CD14-positive monocyte (primary cell): ENCODE measurements around the gene OR4X1. TPM values are rescaled to one million over a fixed set of nuclear protein-coding genes. Genes with fewer than 3 reads are reported as not detected.

Experiments used
- DNase-seq, 3 donors: peaks; one replicate each; pipeline ENCODE4 v3.0.0-alpha.2; 2011 to 2022
- H2AFZ ChIP-seq: 2 replicates; pipeline ENCODE4 v1.6.0; 2012; ENCODE audit warnings: mild to moderate bottlenecking, low read depth, low read length, inconsistent platforms; ENCODE audit not compliant: insufficient read depth, poor library complexity, severe bottlenecking
- H3K27ac ChIP-seq, 2 donors: 1 replicate in 1 of 2; 2 replicates in 1 of 2; pipeline ENCODE4 v1.5.1; 2012 to 2013; ENCODE audit warnings: low read length in 2 of 2, control low read depth in 1 of 2, inconsistent platforms in 1 of 2, low read depth in 1 of 2, mild to moderate bottlenecking in 1 of 2
- H3K27me3 ChIP-seq, 2 donors: one replicate each; pipeline versions ENCODE4 v1.6.0 to v1.6.1; 2011 to 2013; ENCODE audit warnings: low read length in 2 of 2; ENCODE audit not compliant: control insufficient read depth in 2 of 2, insufficient read depth in 2 of 2
- H3K36me3 ChIP-seq, 2 donors: replicated peaks in 1 of 2; 1 replicate in 1 of 2; 2 replicates in 1 of 2; pipeline versions ENCODE4 v1.5.1 to v1.6.1; 2012 to 2013; ENCODE audit warnings: low read length in 2 of 2, control low read depth in 1 of 2, inconsistent platforms in 1 of 2, mild to moderate bottlenecking in 1 of 2; ENCODE audit not compliant: insufficient read depth in 2 of 2, control insufficient read depth in 1 of 2
- H3K4me1 ChIP-seq, 2 donors: 1 replicate in 1 of 2; 2 replicates in 1 of 2; pipeline versions ENCODE4 v1.5.1 to v1.6.1; 2012 to 2013; ENCODE audit warnings: low read length in 2 of 2, control low read depth in 1 of 2, inconsistent platforms in 1 of 2, mild to moderate bottlenecking in 1 of 2, moderate library complexity in 1 of 2; ENCODE audit not compliant: insufficient read depth in 2 of 2, control insufficient read depth in 1 of 2
- H3K4me2 ChIP-seq: replicated peaks from 2 replicates; pipeline ENCODE3; 2012; ENCODE audit warnings: low read length, moderate library complexity, mild to moderate bottlenecking; ENCODE audit not compliant: poor library complexity, severe bottlenecking; ENCODE audit errors: extremely low read depth
- H3K4me3 ChIP-seq, 3 experiments: fragments of 200-600 bp in 1 of 3; sonication (generic) in 1 of 3; replicated peaks in 1 of 3; 1 replicate in 2 of 3; 2 replicates in 1 of 3; pipeline ENCODE4 v1.5.1; 2011 to 2013; ENCODE audit warnings: low read length in 3 of 3, mild to moderate bottlenecking in 3 of 3, control low read depth in 2 of 3, low read depth in 2 of 3, inconsistent platforms in 1 of 3, moderate library complexity in 1 of 3
- H3K79me2 ChIP-seq: 2 replicates; pipeline ENCODE4 v1.6.0; 2012; ENCODE audit warnings: mild to moderate bottlenecking, control low read depth, inconsistent platforms, low read length, moderate library complexity; ENCODE audit not compliant: insufficient read depth
- H3K9ac ChIP-seq: 2 replicates; pipeline ENCODE4 v1.6.0; 2017; ENCODE audit warnings: low read length, mild to moderate bottlenecking; ENCODE audit not compliant: insufficient read depth, poor library complexity, severe bottlenecking
- H3K9me3 ChIP-seq, 2 donors: replicated peaks in 1 of 2; 1 replicate in 1 of 2; 2 replicates in 1 of 2; pipeline versions ENCODE4 v1.5.1 to v1.6.1; 2012 to 2013; ENCODE audit warnings: low read length in 2 of 2, control low read depth in 1 of 2; ENCODE audit not compliant: control insufficient read depth in 1 of 2, insufficient read depth in 1 of 2
- H4K20me1 ChIP-seq: 2 replicates; pipeline ENCODE4 v1.6.0; 2012; ENCODE audit warnings: mild to moderate bottlenecking, low read length, control low read depth, moderate library complexity; ENCODE audit not compliant: insufficient read depth
- H3K27ac Mint-ChIP-seq, 7 donors: one replicate each; pipeline ENCODE4 v1.8.0; 2020; ENCODE audit warnings: mild to moderate bottlenecking in 7 of 7, mixed read lengths in 7 of 7, moderate library complexity in 6 of 7, inconsistent platforms in 2 of 7
- H3K27me3 Mint-ChIP-seq, 3 donors: one replicate each; pipeline ENCODE4 v1.8.0; 2021 to 2022; ENCODE audit warnings: low read depth in 3 of 3, mild to moderate bottlenecking in 3 of 3, mixed read lengths in 3 of 3, moderate library complexity in 3 of 3, inconsistent platforms in 1 of 3
- H3K36me3 Mint-ChIP-seq, 2 donors: one replicate each; pipeline ENCODE4 v1.8.0; 2020; ENCODE audit warnings: mixed read lengths in 2 of 2, inconsistent platforms in 1 of 2, mild to moderate bottlenecking in 1 of 2
- H3K4me1 Mint-ChIP-seq: one replicate; pipeline ENCODE4 v1.8.0; 2020; ENCODE audit warnings: mild to moderate bottlenecking, mixed read lengths
- H3K4me3 Mint-ChIP-seq, 2 donors: one replicate each; pipeline ENCODE4 v1.8.0; 2020; ENCODE audit warnings: mild to moderate bottlenecking in 2 of 2, mixed read lengths in 2 of 2, moderate library complexity in 1 of 2
- H3K9me3 Mint-ChIP-seq, 7 donors: one replicate each; pipeline ENCODE4 v1.8.0; 2020 to 2022; ENCODE audit warnings: mixed read lengths in 7 of 7, mild to moderate bottlenecking in 6 of 7, moderate library complexity in 6 of 7, inconsistent platforms in 2 of 7
- CTCF ChIP-seq: fragments of 200-600 bp; IDR thresholded peaks from one replicate; pipeline ENCODE4 v1.8.0; 2022; ENCODE audit warnings: antibody characterized with exemption, mild to moderate bottlenecking
- WGBS: methylation state at CpG from one replicate; pipeline ENCODE4 v1.1.5; 2013; ENCODE audit warnings: missing lambda C conversion rate; ENCODE audit not compliant: insufficient coverage; 5-methylcytosine and 5-hydroxymethylcytosine counted together
- intact Hi-C, 2 donors: fragments of 100-400 bp; cut with micrococcal nuclease; formaldehyde crosslinking; loops; one replicate each; pipeline versions ENCODE4 v1.15.0 to v1.15.1; 2023
- polyA plus RNA-seq, 3 donors: library from polyadenylated mRNA; depleted of rRNA in 1 of 3; unstranded in 2 of 3; stranded (reverse) in 1 of 3; fragments of 300-500 nt in 2 of 3; fragments of >200 nt in 1 of 3; fragmentation: Illumina TruSeq in 2 of 3; gene quantifications; 1 replicate in 2 of 3; 2 replicates in 1 of 3; pipeline ENCODE4 v1.2.3, GENCODE V29; 2012 to 2021

OR4X1 gene
- polyA plus RNA-seq, 3 donors = not detected

GRCh38 chr11:48272606-48273005, 8.9 kb downstream of the OR4X1 start:
- Histone ChIP-seq H4K20me1 (no peaks in the 10 kb centered on the region), H3K27ac (no peak overlapping the region), H3K9me3 (no peaks in the 10 kb centered on the region), H2AFZ (no peak overlapping the region), H3K4me3 (no peak overlapping the region), H3K27me3 (no peaks in the 10 kb centered on the region), H3K36me3 (no peaks in the 10 kb centered on the region), H3K4me2 (no peak overlapping the region), H3K4me1 (no peaks in the 10 kb centered on the region), H3K9ac (no peak overlapping the region), H3K79me2 (no peaks in the 10 kb centered on the region)
- H3K9me3 Mint-ChIP-seq = peaks cover 0 to 2% (median 0%) of the 10 kb centered on the region in 7 donors
- no peak for TF ChIP-seq CTCF
- no peak overlapping the region for H3K27ac Mint-ChIP-seq
- intact Hi-C loops = no loop called here
- no peaks in the 10 kb centered on the region for H3K36me3 Mint-ChIP-seq
- H3K4me3 Mint-ChIP-seq = no peak overlapping the region
- H3K27me3 Mint-ChIP-seq = peaks cover 0 to 2% (median 1%) of the 10 kb centered on the region in 3 donors
- 57% methylated on average over 1 of the region's 1 CpG for WGBS
- no peak for DNase-seq
- no peaks in the 10 kb centered on the region for H3K4me1 Mint-ChIP-seq

- Histone ChIP-seq H3K27me3 (no peaks in the 10 kb centered on the region), H3K4me1 (no peaks in the 10 kb centered on the region), H3K4me3 (no peak within 1 kb of the TSS), H2AFZ (no peak within 1 kb of the TSS), H3K27ac (no peak within 1 kb of the TSS), H3K9me3 (no peaks in the 10 kb centered on the region), H3K36me3 (no peaks in the 10 kb centered on the region), H3K79me2 (no peaks in the 10 kb centered on the region), H3K9ac (no peak within 1 kb of the TSS), H4K20me1 (no peaks in the 10 kb centered on the region), H3K4me2 (no peak within 1 kb of the TSS)
- Mint-ChIP-seq H3K4me3 (peak within 1 kb of the TSS in 1 of 2 donors; percentile 38), H3K9me3 (no peaks in the 10 kb centered on the region), H3K27me3 (peaks cover 0 to 5% (median 3%) of the 10 kb centered on the region in 3 donors), H3K36me3 (no peaks in the 10 kb centered on the region), H3K27ac (peak within 1 kb of the TSS in 1 of 7 donors; percentile 5), H3K4me1 (no peaks in the 10 kb centered on the region)
- no peak for DNase-seq
- intact Hi-C loops = no loop called here
- TF ChIP-seq CTCF = no peak
- 100% methylated on average over 1 of the region's 1 CpG for WGBS
Measured at GRCh38 chr11:48305923-48306322, 42.3 kb downstream of the OR4X1 start, which contains the start of gene OR4S1. OR4S1 (plus strand) TSS chr11:48306223; CDS start chr11:48306223, 0 bp downstream.
